ENCODE results near the gene GH2.
A peak's percentile ranks its signal among the peaks of the same experiment; 100 is the strongest.

The GH2 gene

DNA sequence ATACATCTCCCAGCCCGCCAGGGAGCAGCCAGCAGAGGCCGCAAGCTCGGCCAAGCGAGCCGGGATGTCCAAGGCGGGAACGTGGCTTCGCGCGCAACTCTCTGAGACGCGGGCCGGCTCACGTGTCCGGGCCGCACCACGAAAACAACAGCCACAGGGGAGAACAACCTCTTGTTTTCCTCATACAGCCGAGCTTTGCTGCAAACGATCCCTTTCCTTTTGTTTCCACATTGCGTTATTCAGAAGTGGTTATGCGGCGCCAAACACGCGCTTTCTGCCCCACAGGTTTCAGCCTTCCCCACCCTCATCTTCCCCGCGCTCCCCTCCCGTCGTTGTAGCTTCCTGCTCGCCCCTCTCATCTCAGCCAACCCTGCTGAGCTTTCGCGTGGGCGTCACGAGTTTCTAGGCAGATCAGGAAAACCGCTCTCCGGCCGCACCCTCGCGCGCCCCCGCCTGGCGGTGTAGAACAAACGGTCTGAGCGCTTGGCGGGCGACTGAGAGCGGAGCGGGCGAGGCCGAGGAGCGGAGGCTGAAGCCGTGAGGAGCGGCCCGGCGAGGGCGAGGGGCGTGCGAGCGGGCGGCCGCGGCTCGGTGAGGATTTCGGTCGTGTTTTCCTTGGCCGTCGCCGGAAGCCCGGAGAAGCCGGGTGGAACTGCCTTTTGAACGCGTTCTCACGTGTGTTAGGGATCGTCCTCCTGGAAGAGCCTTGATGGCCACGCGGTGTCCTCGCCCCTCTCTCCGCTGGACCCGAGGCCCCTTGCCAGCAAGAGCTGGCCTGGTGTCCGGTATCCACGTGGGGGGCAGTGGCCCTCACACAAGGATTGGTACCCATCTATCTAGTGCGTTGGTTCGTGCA, 32.7 kb downstream of the GH2 start:
- H3K4me3 ChIP-seq = peak overlapping the region; percentile 67

DNA sequence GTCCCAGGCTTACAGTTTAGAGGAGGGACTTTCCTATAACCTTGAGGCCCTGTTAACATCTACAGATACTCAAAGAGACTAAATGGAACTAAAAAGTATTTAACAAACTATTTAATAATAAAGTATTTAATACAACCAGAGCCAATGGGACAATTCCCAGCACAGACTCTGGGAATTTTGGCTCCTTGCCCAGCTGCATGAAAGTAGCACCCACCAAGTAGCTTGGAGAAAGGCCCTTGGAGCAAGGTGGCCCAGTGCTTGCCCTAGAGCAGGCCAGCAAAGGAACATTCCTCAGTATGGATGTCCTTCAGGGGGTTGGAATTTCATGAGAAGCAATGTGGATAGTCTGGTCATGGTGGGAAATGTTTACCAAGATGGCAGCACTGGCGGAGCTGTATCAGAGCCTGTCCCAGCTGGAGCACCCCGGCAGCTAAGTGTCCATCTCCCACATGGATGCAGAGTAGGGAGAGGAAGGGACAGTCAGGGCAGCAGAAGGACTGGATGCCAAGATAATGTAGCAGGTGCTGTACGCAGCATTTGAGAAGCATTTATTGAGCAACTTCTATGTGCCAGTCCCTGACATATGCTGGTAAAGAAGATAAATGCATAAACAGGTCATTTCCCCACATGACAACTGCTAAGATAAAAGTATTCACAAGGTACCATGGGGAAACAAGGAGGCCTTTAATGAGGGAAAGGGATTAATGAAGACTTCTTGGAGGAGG, 34.1 kb downstream of the GH2 start:
- no peak overlapping the region for H3K4me3 ChIP-seq
- H3K27ac ChIP-seq = no peak overlapping the region
- TF ChIP-seq, protein P1, sequence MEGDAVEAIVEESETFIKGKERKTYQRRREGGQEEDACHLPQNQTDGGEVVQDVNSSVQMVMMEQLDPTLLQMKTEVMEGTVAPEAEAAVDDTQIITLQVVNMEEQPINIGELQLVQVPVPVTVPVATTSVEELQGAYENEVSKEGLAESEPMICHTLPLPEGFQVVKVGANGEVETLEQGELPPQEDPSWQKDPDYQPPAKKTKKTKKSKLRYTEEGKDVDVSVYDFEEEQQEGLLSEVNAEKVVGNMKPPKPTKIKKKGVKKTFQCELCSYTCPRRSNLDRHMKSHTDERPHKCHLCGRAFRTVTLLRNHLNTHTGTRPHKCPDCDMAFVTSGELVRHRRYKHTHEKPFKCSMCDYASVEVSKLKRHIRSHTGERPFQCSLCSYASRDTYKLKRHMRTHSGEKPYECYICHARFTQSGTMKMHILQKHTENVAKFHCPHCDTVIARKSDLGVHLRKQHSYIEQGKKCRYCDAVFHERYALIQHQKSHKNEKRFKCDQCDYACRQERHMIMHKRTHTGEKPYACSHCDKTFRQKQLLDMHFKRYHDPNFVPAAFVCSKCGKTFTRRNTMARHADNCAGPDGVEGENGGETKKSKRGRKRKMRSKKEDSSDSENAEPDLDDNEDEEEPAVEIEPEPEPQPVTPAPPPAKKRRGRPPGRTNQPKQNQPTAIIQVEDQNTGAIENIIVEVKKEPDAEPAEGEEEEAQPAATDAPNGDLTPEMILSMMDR (IDR thresholded peaks at IDR 0.05) = no peak
- no peak for DNase-seq (ENCODE audit: low spot score)

More for the DNA sequence above, 32.7 kb downstream of the GH2 start:
- peak overlapping the region in 1 of 2 donors; percentile 68 for H3K27ac ChIP-seq
- TF ChIP-seq, protein P1 (IDR thresholded peaks at IDR 0.05) = peak; percentile 25
- DNase-seq (ENCODE audit: low spot score) = peak; percentile 93

DNA sequence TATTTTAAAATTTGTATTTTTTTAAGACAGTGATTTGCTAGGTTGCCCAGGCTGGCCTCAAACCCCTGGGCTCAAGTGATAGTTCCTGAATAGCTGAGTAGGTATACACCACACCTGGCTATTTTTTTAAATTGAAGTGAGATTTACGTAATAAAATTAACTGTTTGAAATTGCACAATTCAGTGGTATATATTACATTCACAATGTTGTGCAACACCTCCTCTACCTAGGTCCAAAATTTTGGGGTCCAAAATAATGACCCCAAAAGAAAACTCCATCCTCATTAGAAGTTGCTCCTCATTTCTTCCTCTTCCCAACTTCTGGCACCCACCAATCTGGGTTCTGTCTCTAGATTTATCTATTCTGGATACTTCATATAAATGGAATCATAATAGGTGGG, 36.2 kb downstream of the GH2 start:
- Histone ChIP-seq H3K27ac (no peak overlapping the region), H3K4me3 (no peak overlapping the region)
- no peak for DNase-seq (ENCODE audit: low spot score)
- TF ChIP-seq, protein P1 (IDR thresholded peaks at IDR 0.05) = no peak

DNA sequence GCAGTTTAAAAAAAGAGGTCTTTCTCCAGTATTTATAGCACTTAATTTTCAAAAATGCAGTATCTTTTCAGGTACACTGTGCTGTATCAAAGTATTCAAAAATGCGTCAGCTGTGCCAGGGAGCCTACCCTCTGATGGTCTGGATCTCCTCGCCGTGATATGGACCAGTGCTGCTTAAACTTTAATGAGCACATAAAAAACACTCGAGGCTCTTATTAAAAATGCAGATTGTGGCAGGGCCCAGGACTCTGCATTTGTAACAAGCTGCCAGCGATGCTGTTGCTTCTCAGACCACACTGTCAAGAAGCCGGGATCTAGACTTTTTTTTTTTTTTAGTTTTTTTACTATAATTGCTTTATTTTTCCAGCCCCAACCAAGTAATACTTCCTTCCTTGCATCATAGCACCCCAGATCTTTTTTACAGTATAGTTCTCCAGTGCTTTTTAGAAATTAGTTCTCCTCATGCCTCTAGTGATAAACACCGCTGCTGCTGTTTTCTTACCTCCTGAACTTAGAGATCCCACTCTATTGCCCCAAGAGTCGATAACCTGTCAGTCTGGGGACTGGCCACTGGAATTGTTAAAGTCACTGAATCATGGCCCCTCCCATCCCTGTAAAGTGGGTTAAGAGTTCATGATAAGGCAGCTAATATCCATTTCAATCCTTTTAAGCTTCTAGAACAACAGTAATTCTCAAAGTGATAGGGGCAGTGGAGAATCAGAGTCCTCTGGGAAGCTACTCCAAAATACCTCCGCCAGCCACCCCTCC, 37.6 kb downstream of the GH2 start:
- TF ChIP-seq, protein P1 (IDR thresholded peaks at IDR 0.05) = no peak
- no peak for DNase-seq (ENCODE audit: low spot score)
- H3K27ac ChIP-seq = peak overlapping the region; percentile 93 to 95
- H3K4me3 ChIP-seq = peak overlapping the region; percentile 89

DNA sequence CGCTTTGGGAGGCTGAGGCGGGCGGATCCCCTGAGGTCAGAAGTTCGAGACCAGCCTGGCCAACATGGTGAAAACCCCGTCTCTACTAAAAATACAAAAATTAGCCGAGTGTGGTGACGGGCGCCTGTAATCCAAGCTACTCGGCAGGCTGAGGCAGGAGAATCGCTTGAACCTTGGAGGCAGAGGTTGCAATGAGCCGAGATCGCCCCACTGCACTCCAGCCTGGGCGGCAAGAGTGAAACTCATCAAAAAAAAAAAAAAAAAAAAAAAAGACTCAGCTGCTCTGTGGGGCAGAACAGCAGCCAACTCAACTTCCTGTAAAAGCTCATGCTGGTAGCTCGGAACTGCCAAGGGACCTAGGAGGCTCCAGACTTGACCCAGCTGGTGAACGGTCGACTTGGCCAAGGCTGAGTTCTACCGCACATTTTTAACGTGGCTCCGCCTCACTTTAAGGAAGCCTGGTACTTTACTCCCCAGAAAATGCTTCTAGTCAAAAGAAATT, 38.3 kb downstream of the GH2 start:
- DNase-seq (ENCODE audit: low spot score) = peak; percentile 82
- peak overlapping the region; percentile 93 to 95 for H3K27ac ChIP-seq
- H3K4me3 ChIP-seq = peak overlapping the region; percentile 89

DNA sequence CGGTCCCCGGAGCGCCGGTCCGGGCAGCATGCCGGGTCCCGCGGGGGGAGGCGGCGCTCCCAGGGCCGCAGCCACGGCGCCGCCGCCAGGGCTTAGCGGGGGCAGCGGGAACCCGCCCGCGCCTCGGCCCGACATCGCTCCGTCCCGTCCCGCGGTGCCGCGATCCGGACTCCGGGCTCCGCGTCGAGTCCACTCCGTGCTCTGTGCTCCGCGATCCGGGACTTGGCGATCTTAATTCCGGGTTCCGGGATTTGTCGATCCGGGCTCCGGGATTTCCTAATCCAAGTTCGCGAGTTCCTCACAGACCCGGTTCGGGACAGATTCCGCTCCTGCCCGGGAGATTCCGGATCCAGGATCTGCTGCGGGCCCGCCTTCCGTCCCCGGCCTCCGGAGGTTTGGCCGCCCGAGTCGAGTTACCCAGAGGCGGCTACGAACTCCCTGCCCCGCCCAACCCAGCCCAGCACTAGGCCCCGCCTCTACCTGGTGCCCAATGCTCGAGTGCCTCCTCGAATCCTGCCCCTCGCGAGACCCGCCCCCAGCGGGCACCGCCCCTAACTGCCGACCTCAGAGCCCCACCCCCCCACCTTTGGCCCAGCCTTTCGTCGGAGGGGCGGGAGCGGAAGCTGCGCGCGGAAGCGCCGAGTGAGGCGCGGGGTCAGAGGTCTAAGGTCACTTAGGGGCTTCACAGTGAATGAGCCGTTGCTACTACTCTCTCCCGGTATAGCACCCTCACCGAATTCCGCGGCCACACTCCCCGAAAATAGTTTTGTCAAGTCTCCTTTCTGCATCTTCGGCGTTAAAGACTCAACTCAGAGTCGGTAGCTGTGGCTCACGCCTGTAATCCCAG, 39.0 kb downstream of the GH2 start, which contains the start of gene SMARCD2:
Gene SMARCD2, minus strand, starts transcription at position 146 of the 847 bp plus-strand sequence. Its CDS starts 11 bp downstream, at position 135.
- TF ChIP-seq, protein P1 (IDR thresholded peaks at IDR 0.05) = no peak
- Histone ChIP-seq H3K27ac (peak within 1 kb of the TSS; percentile 93 to 95), H3K4me3 (peak within 1 kb of the TSS; percentile 89)
- peak; percentile 100 for DNase-seq (ENCODE audit: low spot score)

Data from coronary artery (tissue), 2 donors.